Activated CD4-positive, alpha-beta T cell treated with anti-CD3 and anti-CD28 coated beads, Interleukin-2, amount 10 ng/mL, durations not matched to agents 7 days and 5 days (primary cell): ENCODE measurements around the gene SERPINA1. TPM values are rescaled to one million over a fixed set of nuclear protein-coding genes. Genes with fewer than 3 reads are reported as not detected.
"Not testable (repeated sequence)": the region's sequence is repeated elsewhere in the genome, so short reads cannot be mapped to it uniquely, and the experiment has no call there.

Experiments used
- CTCF ChIA-PET: fragments of 350-600 bp; sonication (Branson Sonifier 250); formaldehyde crosslinking; loops from one replicate; lab custom pipeline; 2021; ENCODE audit warnings: antibody characterized with exemption; lab: Charles Lee
- POLR2A ChIA-PET: fragments of 350-600 bp; sonication (Branson Sonifier 250); formaldehyde crosslinking; loops from one replicate; lab custom pipeline; 2021; ENCODE audit warnings: antibody characterized with exemption; lab: Charles Lee
- DNase-seq: peaks from one replicate; pipeline ENCODE4 v3.0.0-alpha.2; 2020
- H3K27ac Mint-ChIP-seq: one replicate; pipeline ENCODE4 v1.8.0; 2021; ENCODE audit warnings: mild to moderate bottlenecking, moderate library complexity, mixed read lengths
- H3K27me3 Mint-ChIP-seq: one replicate; pipeline ENCODE4 v1.8.0; 2021; ENCODE audit warnings: mixed read lengths
- H3K36me3 Mint-ChIP-seq: one replicate; pipeline ENCODE4 v1.8.0; 2021; ENCODE audit warnings: low read depth, mixed read lengths
- H3K4me1 Mint-ChIP-seq: one replicate; pipeline ENCODE4 v1.8.0; 2021; ENCODE audit warnings: mixed read lengths
- H3K4me3 Mint-ChIP-seq: one replicate; pipeline ENCODE4 v1.8.0; 2021; ENCODE audit warnings: mild to moderate bottlenecking, moderate library complexity, mixed read lengths
- H3K9me3 Mint-ChIP-seq: one replicate; pipeline ENCODE4 v1.8.0; 2021; ENCODE audit warnings: mixed read lengths
- total RNA-seq, 2 experiments: library from RNA; stranded (reverse); gene quantifications; one replicate each; pipeline ENCODE4 v1.2.3, GENCODE V29; 2021

Gene SERPINA1
- 1 to 10 TPM; 4.1 to 4.4 TPM for total RNA-seq

DNA sequence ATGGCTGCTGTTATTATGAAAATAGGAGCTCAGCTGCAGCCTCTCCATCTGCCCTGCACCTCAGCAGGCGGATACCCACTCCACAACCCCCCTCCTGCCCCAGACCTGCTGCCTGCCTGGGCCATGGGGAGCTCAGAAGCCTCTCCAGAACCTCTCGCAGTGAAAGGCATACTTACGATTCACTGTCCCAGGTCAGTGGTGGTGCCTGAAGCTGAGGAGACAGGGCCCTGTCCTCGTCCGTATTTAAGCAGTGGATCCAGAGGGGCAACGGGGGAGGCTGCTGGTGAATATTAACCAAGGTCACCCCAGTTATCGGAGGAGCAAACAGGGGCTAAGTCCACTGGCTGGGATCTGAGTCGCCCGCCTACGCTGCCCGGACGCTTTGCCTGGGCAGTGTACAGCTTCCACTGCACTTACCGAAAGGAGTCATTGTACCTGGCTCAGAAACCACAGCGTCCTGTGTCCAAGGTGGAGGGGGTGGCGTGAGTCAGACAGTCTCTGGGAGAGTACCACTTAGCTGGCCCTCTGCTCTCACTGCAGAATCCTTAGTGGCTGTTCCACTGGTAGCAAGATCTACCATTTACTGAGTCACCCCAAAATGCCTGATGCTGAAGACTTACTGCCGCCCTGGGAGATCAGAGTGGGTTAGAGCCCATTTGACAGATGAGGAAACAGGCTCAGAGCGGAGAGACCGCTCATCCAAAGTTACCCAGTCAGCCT is at the start of gene SERPINA1:
Gene SERPINA1 (minus strand): TSS at position 219 of the 720 bp plus-strand sequence. CDS start 5,365 bp downstream, outside the sequence.
- CTCF ChIA-PET: no interaction called here
- Mint-ChIP-seq H3K36me3 (no peaks in the 10 kb centered on the region), H3K4me1 (peaks cover 34% of the 10 kb centered on the region), H3K9me3 (no peaks in the 10 kb centered on the region), H3K4me3 (no peak within 1 kb of the TSS), H3K27ac (no peak within 1 kb of the TSS), H3K27me3 (no peaks in the 10 kb centered on the region)
- POLR2A ChIA-PET: no interaction called here
- DNase-seq: no peak

DNA sequence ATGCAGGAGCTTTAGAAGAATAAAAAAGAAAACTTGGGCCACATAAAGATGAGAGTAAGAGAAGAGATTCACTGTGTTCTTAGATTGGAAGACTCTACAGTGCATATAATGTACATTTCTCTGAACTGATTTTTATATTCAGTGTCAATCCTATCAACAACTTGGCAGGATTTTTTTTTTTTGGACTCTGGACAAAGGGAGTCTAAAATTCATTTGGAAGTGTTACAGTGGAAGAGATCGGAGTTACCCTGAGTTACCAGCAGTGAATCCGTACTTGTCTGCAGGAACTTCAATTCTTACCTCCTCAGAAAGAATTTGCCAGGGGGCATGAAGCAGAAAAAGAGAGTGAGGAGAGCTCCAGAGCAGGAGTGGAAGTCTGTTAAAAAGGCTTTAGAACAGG is 40.2 kb upstream of the SERPINA1 start:
- DNase-seq: no peak
- Mint-ChIP-seq H3K4me1 (no peaks in the 10 kb centered on the region), H3K36me3 (no peaks in the 10 kb centered on the region), H3K27me3 (no peaks in the 10 kb centered on the region), H3K4me3 (no peak overlapping the region), H3K9me3 (peaks cover 2% of the 10 kb centered on the region), H3K27ac (no peak overlapping the region)
- CTCF ChIA-PET: no interaction called here
- POLR2A ChIA-PET: no interaction called here

DNA sequence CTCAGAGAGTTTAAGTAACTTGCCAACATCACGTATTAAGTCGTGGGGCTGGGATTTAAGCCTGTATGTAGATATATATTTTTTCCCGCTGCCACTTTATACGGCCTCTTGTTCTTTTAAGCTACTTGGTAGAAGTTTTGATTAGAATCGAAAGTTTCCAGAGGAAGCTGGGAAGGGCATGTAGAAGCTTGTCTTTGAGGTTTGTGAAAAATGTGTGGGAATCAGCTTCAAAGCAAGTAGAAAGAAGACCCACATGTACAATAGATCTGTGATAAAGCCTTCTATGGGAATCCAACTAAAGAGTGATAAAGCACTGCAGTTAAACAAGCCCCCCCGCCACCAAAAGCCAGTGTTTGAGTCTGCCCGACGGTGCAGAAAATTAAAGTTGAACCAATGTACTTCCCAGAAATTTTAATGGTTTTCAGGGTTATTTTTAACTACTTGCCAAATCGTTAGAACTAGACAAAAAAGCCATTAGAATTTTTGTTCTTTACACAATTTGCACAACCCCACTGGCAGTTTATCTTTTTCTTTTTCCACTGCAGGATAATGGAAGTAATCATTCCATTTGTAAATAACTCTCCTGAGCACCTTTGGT is 38.7 kb upstream of the SERPINA1 start:
- Mint-ChIP-seq H3K27me3 (no peaks in the 10 kb centered on the region), H3K9me3 (peaks cover 2% of the 10 kb centered on the region), H3K4me1 (peaks cover 6% of the 10 kb centered on the region), H3K36me3 (no peaks in the 10 kb centered on the region), H3K4me3 (no peak overlapping the region), H3K27ac (no peak overlapping the region)
- CTCF ChIA-PET: no interaction called here
- POLR2A ChIA-PET: no interaction called here
- DNase-seq: peak; percentile 1

DNA sequence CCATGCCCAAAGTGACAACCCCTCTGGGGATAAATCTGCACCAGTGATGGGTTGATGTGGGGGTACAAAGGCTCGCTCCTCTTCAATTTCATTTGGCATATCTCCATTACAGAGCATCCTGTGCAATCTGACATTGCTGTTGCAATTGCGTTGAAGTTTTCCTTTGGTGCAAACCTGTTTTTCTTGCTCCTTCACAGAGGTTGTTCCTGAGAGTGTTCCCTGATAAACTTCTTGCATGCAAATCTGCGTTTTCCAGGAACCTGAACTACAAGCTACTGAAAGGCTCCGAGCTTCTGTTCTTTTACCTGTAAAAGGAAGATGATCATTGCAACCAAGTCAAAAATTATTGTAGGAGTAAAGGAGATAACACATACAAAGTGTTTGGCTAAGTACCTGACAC is 38.1 kb upstream of the SERPINA1 start:
- H3K27ac Mint-ChIP-seq: no peak overlapping the region
- H3K9me3 Mint-ChIP-seq: peaks cover 2% of the 10 kb centered on the region
- no peak overlapping the region for H3K4me3 Mint-ChIP-seq
- no peak for DNase-seq
- ChIA-PET POLR2A (no interaction called here), CTCF (no interaction called here)
- no peaks in the 10 kb centered on the region for H3K36me3 Mint-ChIP-seq
- peaks cover 6% of the 10 kb centered on the region for H3K4me1 Mint-ChIP-seq
- no peaks in the 10 kb centered on the region for H3K27me3 Mint-ChIP-seq

DNA sequence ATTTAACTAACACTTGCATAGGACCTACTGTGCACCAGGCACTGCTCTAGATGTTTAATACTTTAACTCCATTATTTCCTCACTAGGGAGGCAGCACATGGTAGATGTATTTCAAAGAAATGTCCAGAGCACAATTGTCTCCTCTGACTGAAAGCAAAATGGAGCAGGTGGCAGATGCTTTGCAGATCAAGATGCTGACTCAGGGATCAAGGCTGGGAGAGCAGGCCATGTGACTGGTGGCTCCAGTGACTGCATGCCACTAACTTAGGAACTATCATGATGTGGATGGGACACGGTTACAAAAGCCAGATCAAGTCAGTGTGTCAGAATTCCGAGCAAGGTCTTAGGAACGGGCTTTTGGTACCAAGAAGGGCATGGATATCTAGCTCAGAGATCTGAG is 36.0 kb upstream of the SERPINA1 start:
- Mint-ChIP-seq H3K9me3 (no peaks in the 10 kb centered on the region), H3K4me3 (no peak overlapping the region), H3K36me3 (no peaks in the 10 kb centered on the region), H3K27me3 (peaks cover 3% of the 10 kb centered on the region), H3K27ac (no peak overlapping the region), H3K4me1 (peaks cover 6% of the 10 kb centered on the region)
- CTCF ChIA-PET: no interaction called here
- POLR2A ChIA-PET: no interaction called here
- DNase-seq: no peak

DNA sequence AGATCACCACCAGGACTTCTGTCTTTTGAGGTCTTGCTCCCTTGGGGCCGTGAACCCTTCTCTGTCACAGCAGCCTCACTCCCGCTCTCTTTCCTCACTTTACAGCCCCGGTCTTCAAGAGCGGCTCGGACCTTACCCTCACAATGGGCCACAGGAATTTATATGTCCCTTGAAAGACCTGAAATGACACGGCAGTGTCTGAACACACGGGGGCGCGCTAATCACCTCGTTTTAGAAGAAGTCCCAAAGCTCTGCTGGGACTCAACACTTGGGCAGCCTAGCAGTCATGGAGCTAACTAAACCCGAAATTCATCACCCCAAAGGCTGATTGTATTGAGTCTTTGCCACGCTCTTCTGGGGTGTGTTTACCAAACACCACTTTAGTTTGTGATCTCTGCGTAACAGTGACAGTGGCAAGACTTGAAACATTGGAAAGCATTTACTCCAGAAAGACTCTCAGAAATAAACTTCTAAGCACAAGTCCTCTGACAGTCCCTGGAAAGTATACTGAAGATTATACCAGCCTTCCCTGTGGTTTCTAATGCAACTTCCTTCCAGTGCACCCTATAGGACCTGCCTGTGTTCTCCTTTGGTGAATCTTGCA is 35.2 kb upstream of the SERPINA1 start:
- H3K9me3 Mint-ChIP-seq: peaks cover under 1% of the 10 kb centered on the region
- CTCF ChIA-PET: no interaction called here
- peak; percentile 59 for DNase-seq
- H3K27ac Mint-ChIP-seq: no peak overlapping the region
- peaks cover 6% of the 10 kb centered on the region for H3K4me1 Mint-ChIP-seq
- no peaks in the 10 kb centered on the region for H3K36me3 Mint-ChIP-seq
- peaks cover 3% of the 10 kb centered on the region for H3K27me3 Mint-ChIP-seq
- H3K4me3 Mint-ChIP-seq: no peak overlapping the region
- POLR2A ChIA-PET: no interaction called here

DNA sequence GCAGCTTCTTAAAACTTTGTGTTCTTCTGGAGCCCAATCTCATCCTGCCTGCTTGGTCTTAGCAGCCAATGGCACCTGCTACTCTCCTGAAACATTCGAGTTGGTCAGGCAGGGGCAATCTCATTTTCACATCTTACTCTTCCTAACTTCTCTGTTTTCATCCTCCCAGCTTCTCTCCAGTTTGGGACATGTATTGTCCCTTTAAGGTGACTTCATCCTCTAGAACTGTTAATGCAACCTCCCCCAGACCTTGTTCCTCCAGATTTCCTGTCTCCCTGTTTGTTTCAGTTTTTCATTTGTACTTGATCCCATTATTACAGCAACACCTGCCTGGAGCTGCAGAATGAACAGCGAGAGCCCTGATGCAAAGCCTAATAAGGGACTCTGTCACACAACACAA is 32.9 kb upstream of the SERPINA1 start:
- H3K36me3 Mint-ChIP-seq: no peaks in the 10 kb centered on the region
- no peak overlapping the region for H3K4me3 Mint-ChIP-seq
- peaks cover 7% of the 10 kb centered on the region for H3K9me3 Mint-ChIP-seq
- H3K27ac Mint-ChIP-seq: no peak overlapping the region
- DNase-seq: no peak
- ChIA-PET POLR2A (no interaction called here), CTCF (interaction anchor here (1.6 kb wide), 1 partner anchor 10 kb away, joined by 3 read pairs; no protein-coding TSS in a partner anchor)
- H3K4me1 Mint-ChIP-seq: peaks cover 6% of the 10 kb centered on the region
- H3K27me3 Mint-ChIP-seq: peaks cover 3% of the 10 kb centered on the region

DNA sequence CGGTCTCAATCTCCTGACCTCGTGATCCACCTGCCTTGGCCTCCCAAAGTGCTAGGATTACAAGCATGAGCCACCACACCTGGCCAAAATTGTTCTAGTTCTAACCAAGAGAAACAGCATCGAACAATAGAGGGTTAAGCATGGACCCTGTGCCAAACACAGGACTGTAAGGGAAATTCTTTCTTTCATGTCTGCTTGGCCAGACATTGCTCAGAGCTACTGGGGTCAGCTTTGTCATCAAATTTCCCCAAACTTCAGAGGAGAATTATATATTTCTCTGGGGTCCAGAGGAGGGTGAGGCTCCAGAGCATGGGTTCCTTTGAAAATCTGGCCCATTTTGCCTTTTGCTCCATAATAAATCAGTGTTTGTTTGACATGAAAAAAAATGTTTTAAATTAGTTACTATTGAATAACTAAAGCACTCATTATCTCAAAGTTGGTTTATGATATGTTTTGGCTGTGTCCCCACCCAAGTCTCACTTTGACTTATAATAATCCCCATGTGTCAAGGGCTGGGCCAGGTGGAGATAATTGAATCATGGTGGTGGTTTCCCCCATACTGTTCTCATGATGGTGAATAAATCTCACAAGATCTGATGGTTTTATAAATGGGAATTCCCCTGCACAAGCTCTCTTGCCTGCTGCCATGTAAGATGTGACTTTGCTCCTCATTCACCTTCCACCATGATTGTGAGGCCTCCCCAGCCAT is 29.2 kb upstream of the SERPINA1 start:
- H3K4me3 Mint-ChIP-seq, POLR2A ChIA-PET, H3K27me3 Mint-ChIP-seq, DNase-seq, CTCF ChIA-PET, H3K4me1 Mint-ChIP-seq, H3K36me3 Mint-ChIP-seq, H3K27ac Mint-ChIP-seq, H3K9me3 Mint-ChIP-seq: not testable (repeated sequence)

DNA sequence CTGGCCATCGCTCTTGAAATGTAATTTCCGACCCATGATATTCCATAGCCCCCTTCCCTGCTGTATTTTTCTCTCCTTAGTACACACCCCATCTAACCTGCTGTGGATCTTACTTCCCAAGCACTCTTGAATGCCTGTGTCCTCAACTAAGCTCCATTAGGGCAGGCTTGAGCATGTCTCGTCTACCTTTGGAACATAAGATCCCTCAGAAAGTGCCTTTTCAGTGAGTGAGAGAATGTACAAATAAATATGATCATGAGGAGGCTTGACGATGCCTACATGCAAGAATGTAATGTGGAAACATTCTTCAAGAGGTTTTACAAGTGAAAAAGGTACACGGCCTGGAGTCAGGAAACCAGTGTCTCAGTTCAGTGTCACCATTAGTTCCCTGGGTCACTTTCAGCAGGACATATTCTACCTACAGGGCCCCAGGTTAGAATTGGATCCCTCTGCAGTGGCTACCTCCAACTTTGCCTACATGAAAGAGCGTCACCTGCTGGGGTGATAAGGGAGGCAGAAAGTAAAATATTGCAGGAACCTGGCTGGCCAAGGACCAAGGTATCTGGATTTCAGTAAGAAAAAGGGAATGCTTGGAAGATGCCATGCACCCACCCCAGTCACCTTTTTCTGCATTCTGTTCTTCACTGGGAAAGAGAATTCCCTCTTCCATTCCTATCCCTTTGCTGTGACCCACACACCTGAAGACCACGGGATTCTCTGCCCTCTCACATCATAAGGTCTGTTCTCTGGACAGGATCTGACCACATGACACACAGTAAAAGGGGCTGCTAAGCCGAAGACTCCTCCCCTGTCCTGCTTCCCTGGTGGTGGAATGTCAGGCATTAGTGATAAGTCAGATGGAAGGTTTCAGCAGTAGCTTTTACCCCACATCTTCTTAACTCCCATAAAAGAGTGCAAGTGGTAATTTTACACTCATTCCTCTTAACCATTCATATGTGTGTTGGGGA is 24.6 kb upstream of the SERPINA1 start:
- Mint-ChIP-seq H3K27ac (no peak overlapping the region), H3K27me3 (no peaks in the 10 kb centered on the region), H3K9me3 (peaks cover 2% of the 10 kb centered on the region), H3K36me3 (no peaks in the 10 kb centered on the region), H3K4me1 (no peaks in the 10 kb centered on the region), H3K4me3 (no peak overlapping the region)
- no peak for DNase-seq
- ChIA-PET POLR2A (no interaction called here), CTCF (no interaction called here)

DNA sequence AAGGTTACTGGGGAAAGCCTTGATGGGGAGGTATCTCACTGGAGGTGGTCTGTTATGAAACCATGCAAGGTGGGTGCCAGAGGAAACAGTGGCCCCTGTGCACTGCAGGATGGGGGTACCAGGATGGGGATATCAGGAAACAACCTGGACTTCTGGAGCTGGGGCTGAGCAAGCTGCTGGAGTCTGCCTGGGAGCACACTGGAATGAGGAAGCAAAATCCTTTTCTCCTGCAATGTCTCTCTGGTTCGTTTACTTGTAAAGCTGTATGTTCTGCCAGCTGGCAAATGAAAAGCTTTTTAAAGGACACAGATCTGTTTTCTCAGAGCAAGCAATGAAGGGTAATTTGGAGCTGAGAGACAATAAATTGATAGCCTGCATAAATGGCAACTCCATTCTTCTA is 23.2 kb upstream of the SERPINA1 start:
- POLR2A ChIA-PET: no interaction called here
- DNase-seq: no peak
- no peak overlapping the region for H3K4me3 Mint-ChIP-seq
- no peaks in the 10 kb centered on the region for H3K4me1 Mint-ChIP-seq
- H3K36me3 Mint-ChIP-seq: no peaks in the 10 kb centered on the region
- no peak overlapping the region for H3K27ac Mint-ChIP-seq
- CTCF ChIA-PET: interaction anchor here (0.5 to 1.7 kb wide), 3 partner anchors 10 to 580 kb away, joined by 3 to 4 read pairs (median 3); no protein-coding TSS in a partner anchor
- peaks cover 3% of the 10 kb centered on the region for H3K27me3 Mint-ChIP-seq
- peaks cover 2% of the 10 kb centered on the region for H3K9me3 Mint-ChIP-seq

DNA sequence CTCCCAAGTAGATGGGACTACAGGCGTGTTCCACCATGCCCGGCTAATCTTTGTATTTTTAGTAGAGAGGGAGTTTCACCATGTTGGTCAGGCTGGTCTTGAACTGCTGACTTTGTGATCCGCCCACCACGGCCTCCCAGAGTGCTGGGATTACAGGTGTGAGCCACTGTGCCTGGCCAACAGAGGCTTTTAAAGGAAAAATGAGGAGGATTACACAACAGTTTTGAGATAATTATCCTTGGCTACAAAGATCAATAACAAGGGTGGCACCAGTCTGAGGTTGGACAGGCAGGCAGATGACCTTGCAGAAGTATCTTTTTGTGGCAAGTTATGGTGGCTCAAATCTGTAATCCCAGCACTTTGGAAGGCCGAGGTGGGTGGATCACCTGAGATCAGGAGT is 21.0 kb upstream of the SERPINA1 start:
- H3K4me3 Mint-ChIP-seq, H3K27ac Mint-ChIP-seq, H3K4me1 Mint-ChIP-seq, H3K9me3 Mint-ChIP-seq, DNase-seq, POLR2A ChIA-PET, H3K27me3 Mint-ChIP-seq, CTCF ChIA-PET, H3K36me3 Mint-ChIP-seq: not testable (repeated sequence)

DNA sequence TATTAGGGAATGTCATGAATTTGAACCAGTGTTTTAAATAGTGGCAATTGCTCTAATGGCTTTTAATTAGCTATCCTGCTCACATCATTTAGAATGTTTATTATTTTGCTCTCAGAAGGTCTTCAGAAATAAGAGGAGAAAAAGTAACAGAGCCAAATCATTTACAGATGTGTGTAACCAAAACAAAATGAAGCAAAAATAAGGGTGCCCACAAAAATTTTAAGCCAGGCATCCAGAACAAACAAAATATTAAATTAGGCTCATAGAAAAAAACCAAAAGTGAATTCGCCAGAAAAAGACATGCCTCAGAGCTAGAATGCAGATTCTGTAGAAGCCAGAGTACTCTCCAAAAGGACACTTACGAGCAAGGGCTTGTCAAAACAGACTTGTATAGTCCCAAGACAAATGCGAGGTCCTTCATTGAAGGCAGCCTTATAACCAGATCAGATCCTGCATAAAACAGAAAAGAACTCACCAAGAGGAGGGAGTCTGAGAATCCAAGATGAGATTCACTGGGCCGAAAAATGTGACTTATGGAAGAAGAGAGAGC is 20.2 kb upstream of the SERPINA1 start:
- no peak overlapping the region for H3K4me3 Mint-ChIP-seq
- H3K27ac Mint-ChIP-seq: no peak overlapping the region
- DNase-seq: no peak
- CTCF ChIA-PET: no interaction called here
- peaks cover 3% of the 10 kb centered on the region for H3K27me3 Mint-ChIP-seq
- peaks cover 2% of the 10 kb centered on the region for H3K9me3 Mint-ChIP-seq
- H3K36me3 Mint-ChIP-seq: no peaks in the 10 kb centered on the region
- POLR2A ChIA-PET: no interaction called here
- no peaks in the 10 kb centered on the region for H3K4me1 Mint-ChIP-seq
